HEK293 (cell line): ENCODE measurements around the gene COL7A1.
A peak's percentile ranks its signal among the peaks of the same experiment; 100 is the strongest.

ENCODE experiments used
- CTCF ChIA-PET: fragments of 350-600 bp; formaldehyde crosslinking; extraction: SDS; loops from one replicate; lab custom pipeline; 2021; ENCODE audit warnings: antibody characterized with exemption; lab: Yijun Ruan, JAX
- POLR2A ChIA-PET: fragments of 300-600 bp; formaldehyde crosslinking; extraction: SDS; loops from one replicate; lab custom pipeline; 2020; ENCODE audit warnings: antibody characterized with exemption, inconsistent platforms; lab: Yijun Ruan, JAX
- H3K27ac ChIP-seq: fragments of 200-500 bp; sonication (Bioruptor generic); 2 replicates; pipeline ENCODE4 v1.5.1; 2014; ENCODE audit warnings: low read depth, low read length, control low read depth, inconsistent platforms; ENCODE audit errors: extremely low read depth
- H3K36me3 ChIP-seq, 2 experiments: fragments of 200-500 bp in 1 of 2; sonication (Bioruptor generic) in 1 of 2; 1 replicate in 1 of 2; 2 replicates in 1 of 2; pipeline ENCODE4 v1.5.1; 2014 to 2017; ENCODE audit warnings: inconsistent platforms in 2 of 2, low read length in 2 of 2; ENCODE audit not compliant: control insufficient read depth in 2 of 2, insufficient read depth in 1 of 2
- H3K4me1 ChIP-seq: fragments of 200-500 bp; sonication (Bioruptor generic); 2 replicates; pipeline ENCODE4 v1.5.1; 2014; ENCODE audit warnings: mild to moderate bottlenecking, low read length, inconsistent platforms; ENCODE audit not compliant: control insufficient read depth, insufficient read depth
- H3K4me3 ChIP-seq: 2 replicates; pipeline ENCODE4 v1.5.1; 2011; ENCODE audit warnings: low read depth, mild to moderate bottlenecking, control low read depth, low read length, moderate library complexity
- H3K9me3 ChIP-seq: fragments of 200-500 bp; sonication (Bioruptor generic); 2 replicates; pipeline ENCODE4 v1.5.1; 2014; ENCODE audit warnings: low read depth, low read length, inconsistent platforms; ENCODE audit not compliant: control insufficient read depth, insufficient read depth
- EGR2 ChIP-seq: fragments of 450-650 bp; formaldehyde crosslinking; IDR thresholded peaks from 2 replicates; pipeline ENCODE4 v1.5.1; 2016; ENCODE audit warnings: low read depth, missing biosample characterization, missing genetic modification characterization
- GLI4 ChIP-seq: fragments of 450-650 bp; formaldehyde crosslinking; IDR thresholded peaks from 2 replicates; pipeline ENCODE4 v1.5.1; 2016; ENCODE audit warnings: missing biosample characterization, missing genetic modification characterization
- OSR2 ChIP-seq: fragments of 450-650 bp; formaldehyde crosslinking; IDR thresholded peaks from 2 replicates; pipeline ENCODE4 v1.5.1; 2016; ENCODE audit warnings: missing biosample characterization, missing genetic modification characterization
- TSHZ1 ChIP-seq: fragments of 450-650 bp; formaldehyde crosslinking; IDR thresholded peaks from 2 replicates; pipeline ENCODE4 v1.5.1; 2016; ENCODE audit warnings: missing biosample characterization, missing genetic modification characterization, borderline replicate concordance
- ZBTB10 ChIP-seq: fragments of 450-650 bp; formaldehyde crosslinking; IDR thresholded peaks from 2 replicates; pipeline ENCODE4 v1.5.1; 2016; ENCODE audit warnings: missing biosample characterization, missing genetic modification characterization
- ZBTB7A ChIP-seq: fragments of 450-650 bp; formaldehyde crosslinking; IDR thresholded peaks from 2 replicates; pipeline ENCODE4 v1.5.1; 2016; ENCODE audit warnings: low read depth, missing biosample characterization, missing genetic modification characterization
- ZIC2 ChIP-seq: fragments of 450-650 bp; formaldehyde crosslinking; IDR thresholded peaks from 2 replicates; pipeline ENCODE4 v1.5.1; 2016; ENCODE audit warnings: missing biosample characterization, missing genetic modification characterization
- ZNF121 ChIP-seq: fragments of 450-650 bp; formaldehyde crosslinking; IDR thresholded peaks from 2 replicates; pipeline ENCODE4 v1.5.1; 2016; ENCODE audit warnings: missing biosample characterization, missing genetic modification characterization
- ZNF223 ChIP-seq: fragments of 450-650 bp; formaldehyde crosslinking; IDR thresholded peaks from 2 replicates; pipeline ENCODE4 v1.5.1; 2016; ENCODE audit warnings: missing biosample characterization, missing genetic modification characterization
- ZNF23 ChIP-seq: fragments of 450-650 bp; formaldehyde crosslinking; IDR thresholded peaks from 2 replicates; pipeline ENCODE4 v1.5.1; 2016; ENCODE audit warnings: missing biosample characterization, missing genetic modification characterization, borderline replicate concordance
- ZNF280D ChIP-seq: fragments of 450-650 bp; formaldehyde crosslinking; IDR thresholded peaks from 2 replicates; pipeline ENCODE4 v1.5.1; 2016; ENCODE audit warnings: missing biosample characterization, missing genetic modification characterization
- ZNF335 ChIP-seq: fragments of 450-650 bp; formaldehyde crosslinking; conservative IDR thresholded peaks from 2 replicates; pipeline ENCODE4 v1.5.1; 2016; ENCODE audit warnings: missing biosample characterization, missing genetic modification characterization
- ZNF416 ChIP-seq: fragments of 450-650 bp; formaldehyde crosslinking; IDR thresholded peaks from 2 replicates; pipeline ENCODE4 v1.5.1; 2016; ENCODE audit warnings: missing biosample characterization, missing genetic modification characterization
- ZNF423 ChIP-seq: fragments of 450-650 bp; formaldehyde crosslinking; IDR thresholded peaks from 2 replicates; pipeline ENCODE4 v1.5.1; 2016; ENCODE audit warnings: missing biosample characterization, missing genetic modification characterization
- ZNF549 ChIP-seq: fragments of 450-650 bp; IDR thresholded peaks from 2 replicates; pipeline ENCODE4 v1.5.1; 2018; ENCODE audit warnings: missing biosample characterization, missing genetic modification characterization, mild to moderate bottlenecking, inconsistent platforms, moderate library complexity
- ZNF585B ChIP-seq: fragments of 450-650 bp; formaldehyde crosslinking; IDR thresholded peaks from 2 replicates; pipeline ENCODE4 v1.5.1; 2016; ENCODE audit warnings: missing biosample characterization, missing genetic modification characterization
- ZNF600 ChIP-seq: fragments of 450-650 bp; formaldehyde crosslinking; IDR thresholded peaks from 2 replicates; pipeline ENCODE4 v1.5.1; 2016; ENCODE audit warnings: missing biosample characterization, missing genetic modification characterization
- ZNF677 ChIP-seq: fragments of 450-650 bp; IDR thresholded peaks from 2 replicates; pipeline ENCODE4 v1.5.0; 2018; ENCODE audit warnings: missing biosample characterization, mild to moderate bottlenecking, missing genetic modification characterization, moderate library complexity
- ZSCAN4 ChIP-seq: fragments of 450-650 bp; formaldehyde crosslinking; IDR thresholded peaks from 2 replicates; pipeline ENCODE4 v1.5.1; 2017; ENCODE audit warnings: missing biosample characterization, missing genetic modification characterization

Gene COL7A1

GRCh38 chr3:48576647-48577046 lies 18.5 kb downstream of the COL7A1 start (continued):
- no peak for TF ChIP-seq ZNF280D (tag by site-specific recombination)
- TF ChIP-seq ZNF549 (tag by site-specific recombination) = no peak
- TF ChIP-seq ZNF423 (tag by site-specific recombination) = no peak
- no peak for TF ChIP-seq ZNF416 (tag by site-specific recombination)
- no peak for TF ChIP-seq GLI4 (tag by site-specific recombination)
- TF ChIP-seq ZNF585B (tag by site-specific recombination) = no peak
- no peak for TF ChIP-seq ZBTB10 (tag by site-specific recombination)

GRCh38 chr3:48575366-48575765 lies 19.8 kb downstream of the COL7A1 start:
- Histone ChIP-seq H3K27ac (no peak overlapping the region), H3K9me3 (no peaks in the 10 kb centered on the region), H3K36me3 (peaks cover 0 to 11% of the 10 kb centered on the region in 2 experiments; a peak in 1 of 3 replicates), H3K4me1 (no peaks in the 10 kb centered on the region), H3K4me3 (no peak overlapping the region)
- TF ChIP-seq ZNF335 (tag by site-specific recombination) = no peak
- TF ChIP-seq ZNF677 = no peak
- no peak for TF ChIP-seq OSR2
- no peak for TF ChIP-seq ZNF223 (tag by site-specific recombination)
- TF ChIP-seq ZNF23 (tag by site-specific recombination) = no peak
- no peak for TF ChIP-seq TSHZ1 (tag by site-specific recombination)
- no peak for TF ChIP-seq EGR2
- POLR2A ChIA-PET = no interaction called here
- CTCF ChIA-PET = no interaction called here

GRCh38 chr3:48573973-48574585 lies 21.1 kb downstream of the COL7A1 start:
- H3K4me1 ChIP-seq = no peaks in the 10 kb centered on the region
- POLR2A ChIA-PET = no interaction called here
- no peak overlapping the region for H3K4me3 ChIP-seq
- peaks cover 0 to 11% of the 10 kb centered on the region in 2 experiments; a peak in 1 of 3 replicates for H3K36me3 ChIP-seq
- no peak overlapping the region for H3K27ac ChIP-seq
- peak; percentile 92 for TF ChIP-seq ZSCAN4
- peak; percentile 90 for TF ChIP-seq ZNF600 (tag by site-specific recombination)
- TF ChIP-seq ZBTB7A (tag by site-specific recombination) = 0 out of 2 replicates have a peak, but pooled peaks have one; percentile 53
- TF ChIP-seq ZNF121 (tag by site-specific recombination) = peak; percentile 68
- no peak for TF ChIP-seq ZIC2 (tag by site-specific recombination)
- H3K9me3 ChIP-seq = no peaks in the 10 kb centered on the region
- CTCF ChIA-PET = no interaction called here
